Pancreas (tissue), 10 donors: ENCODE data around the gene ST6GALNAC4. TPM values are rescaled to one million over a fixed set of nuclear protein-coding genes. Genes with fewer than 3 reads are reported as not detected.

ENCODE experiments used
- ATAC-seq, 4 donors: fragments of 200-7000 bp; cut with Tn5 transposase; one replicate each; pipeline versions ENCODE4 v1.8.0 to v1.9.1; 2020; ENCODE audit warnings: mild to moderate bottlenecking in 4 of 4, moderate library complexity in 4 of 4
- DNase-seq, 6 donors: peaks; one replicate each; pipeline ENCODE4 v3.0.0-alpha.2; 2020
- FAIRE-seq: peaks from 2 replicates; lab custom pipeline; 2012; peaks lifted over from hg19 to GRCh38; lab: Jason Lieb, UNC
- H3K27ac ChIP-seq, 4 donors: fragments of 200-600 bp; sonication (generic); 1 replicate in 3 of 4; 2 replicates in 1 of 4; pipeline versions ENCODE4 v1.5.0 to v1.8.0; 2020
- H3K27me3 ChIP-seq, 4 donors: fragments of 200-600 bp; one replicate each; pipeline ENCODE4 v1.8.0; 2021
- H3K36me3 ChIP-seq, 3 donors: fragments of 200-600 bp; sonication (generic) in 1 of 3; one replicate each; pipeline versions ENCODE4 v1.5.0 to v1.8.0; 2020 to 2021
- H3K4me1 ChIP-seq, 3 donors: fragments of 200-600 bp; one replicate each; pipeline ENCODE4 v1.8.0; 2021
- H3K4me3 ChIP-seq, 4 donors: fragments of 200-600 bp; sonication (generic) in 2 of 4; one replicate each; pipeline versions ENCODE4 v1.5.0 to v1.8.0; 2020 to 2021
- H3K9me3 ChIP-seq, 4 donors: fragments of 200-600 bp; one replicate each; pipeline ENCODE4 v1.8.0; 2021
- CTCF ChIP-seq, 4 donors: fragments of 200-600 bp; sonication (generic) in 3 of 4; IDR thresholded peaks; one replicate each; pipeline versions ENCODE4 v1.5.0 to v1.8.0; 2021; ENCODE audit warnings: antibody characterized with exemption in 4 of 4
- WGBS, 2 donors: extraction: QIAGEN DNeasy Blood & Tissue Kit; methylation state at CpG; one replicate each; pipeline ENCODE4 v1.1.7; 2013; 5-methylcytosine and 5-hydroxymethylcytosine counted together
- intact Hi-C, 3 donors: fragments of 100-400 bp; cut with DNase I; formaldehyde crosslinking; loops; one replicate each; pipeline versions ENCODE4 v1.11.1 to v1.14.2; 2022
- polyA plus RNA-seq, 2 donors: library from polyadenylated mRNA; stranded (reverse); fragments of 200-250 nt; gene quantifications; one replicate each; pipeline ENCODE4 v1.2.3, GENCODE V29; 2013
- total RNA-seq, 6 donors: library from RNA; stranded (reverse); fragmentation: NEBNext Ultra II Directional in 4 of 6; extraction: Animal tissue kit (Norgen Biotek cat#: 25700) in 4 of 6; gene quantifications; one replicate each; pipeline versions ENCODE4 v1.2.1 to v1.2.4, GENCODE V29; 2021 to 2023
- donor health status: healthy with polysubstance abuse.
- donor health status: DM: no; HTN: no; CAD: no; lungs with moderate emphysema.
- donor health status: DM: no; HTN: no; CAD: no.
- donor health status: control.
- donor health status: control.
- donor health status: Bipolar disorder and iron deficiency.
- donor health status: DM: yes; HTN: yes; CAD: no.
- donor health status: DM: no; HTN: no; CAD: no.
- donor health status: DM: no; HTN: no; CAD: no.
- donor health status: DM: yes; HTN: yes; CAD: no.

The ST6GALNAC4 gene
- total and polyA plus RNA-seq, 8 donors, result 22.2 to 66.6 (median 33.9) TPM

- FAIRE-seq (no peak), DNase-seq (peak in 1 of 6 donors; percentile 14), ATAC-seq (peak in 2 of 4 donors; percentile 3 to 6)
- TF ChIP-seq CTCF (IDR thresholded peaks at IDR 0.05), result no peak
- peaks cover 0 to 15% (median 4%) of the 10 kb centered on the region in 3 donors for H3K36me3 ChIP-seq
- no peaks in the 10 kb centered on the region for H3K27me3 ChIP-seq
- H3K4me1 ChIP-seq, result peaks cover under 1 to 24% (median 8%) of the 10 kb centered on the region in 3 donors
- no peaks in the 10 kb centered on the region for H3K9me3 ChIP-seq
- no peak overlapping the region for H3K4me3 ChIP-seq
- H3K27ac ChIP-seq, result peak overlapping the region; percentile 55 to 84 (median 70)
- intact Hi-C loops, result no loop called here
- 66 to 73% methylated on average over 5 of the region's 5 CpGs for WGBS, 2 donors
These were observed 11.7 kb downstream of the ST6GALNAC4 start for GRCh38 chr9:127905004-127905728.

GRCh38 chr9:127904561-127905003, 12.3 kb downstream of the ST6GALNAC4 start:
- ATAC-seq (peak; percentile 36 to 61 (median 56)), DNase-seq (peak in 5 of 6 donors; percentile 61 to 86 (median 68)), FAIRE-seq (no peak)
- intact Hi-C loops, result no loop called here
- H3K27me3 ChIP-seq, result no peaks in the 10 kb centered on the region
- H3K4me1 ChIP-seq, result peaks cover 7 to 29% (median 14%) of the 10 kb centered on the region in 3 donors
- H3K9me3 ChIP-seq, result no peaks in the 10 kb centered on the region
- H3K4me3 ChIP-seq, result no peak overlapping the region
- peak overlapping the region; percentile 55 to 84 (median 70) for H3K27ac ChIP-seq
- peaks cover 0 to 9% (median 4%) of the 10 kb centered on the region in 3 donors for H3K36me3 ChIP-seq
- no peak for TF ChIP-seq CTCF (IDR thresholded peaks at IDR 0.05)
- WGBS, 2 donors, result 54 to 55% methylated on average over 12 of the region's 12 CpGs

- Histone ChIP-seq H3K9me3 (no peaks in the 10 kb centered on the region), H3K4me3 (no peak overlapping the region), H3K36me3 (peaks cover 0 to 9% (median 2%) of the 10 kb centered on the region in 3 donors), H3K27ac (peak overlapping the region; percentile 55 to 84 (median 70)), H3K4me1 (peaks cover 7 to 29% (median 14%) of the 10 kb centered on the region in 3 donors), H3K27me3 (no peaks in the 10 kb centered on the region)
- no peak for TF ChIP-seq CTCF (IDR thresholded peaks at IDR 0.05)
- WGBS, 2 donors, result 58 to 62% methylated on average over 17 of the region's 17 CpGs
- intact Hi-C loops, result no loop called here
- ATAC-seq (no peak), FAIRE-seq (no peak), DNase-seq (peak in 3 of 6 donors; percentile 41 to 80 (median 41))
These were observed 13.0 kb downstream of the ST6GALNAC4 start for GRCh38 chr9:127903557-127904475.

- ATAC-seq, result peak; percentile 70 to 80 (median 75)
- Histone ChIP-seq H3K4me1 (peaks cover 13 to 33% (median 22%) of the 10 kb centered on the region in 3 donors), H3K4me3 (peak within 1 kb of the TSS; percentile 76 to 96 (median 89)), H3K27me3 (no peaks in the 10 kb centered on the region), H3K27ac (peak within 1 kb of the TSS; percentile 31 to 84 (median 76)), H3K36me3 (peaks cover 0 to 20% (median 3%) of the 10 kb centered on the region in 3 donors), H3K9me3 (no peaks in the 10 kb centered on the region)
- DNase-seq, result peak; percentile 60 to 90 (median 76)
- intact Hi-C loops, result no loop called here
- TF ChIP-seq CTCF (IDR thresholded peaks at IDR 0.05), result no peak
- FAIRE-seq, result no peak
- 1% methylated on average over 25 to 88 of the region's 89 CpGs for WGBS, 2 donors
These were observed 17.5 kb downstream of the ST6GALNAC4 start, which contains the start of gene ST6GALNAC6 for GRCh38 chr9:127899128-127899943. TSS of gene ST6GALNAC6 (minus strand) at chr9:127899603. CDS start at chr9:127897981, 1,622 bp downstream.
